Kidney (tissue), 14 donors: ENCODE results near the gene MITF. TPM values are rescaled to one million over a fixed set of nuclear protein-coding genes. Genes with fewer than 3 reads are reported as not detected.

Source experiments
- DNase-seq, 5 donors: peaks; one replicate each; pipeline ENCODE4 v3.0.0-alpha.2; 2013 to 2020
- FAIRE-seq: peaks from 2 replicates; lab custom pipeline; 2012; peaks lifted over from hg19 to GRCh38; lab: Jason Lieb, UNC
- H3K27ac ChIP-seq, 2 donors: one replicate each; pipeline ENCODE4 v1.7.0; 2013; ENCODE audit warnings: low read depth in 2 of 2, low read length in 2 of 2, inconsistent platforms in 1 of 2
- H3K27me3 ChIP-seq: one replicate; pipeline ENCODE4 v1.7.1; 2013; ENCODE audit warnings: low read length, inconsistent platforms; ENCODE audit not compliant: control insufficient read depth, insufficient read depth
- H3K36me3 ChIP-seq, 3 donors: one replicate each; pipeline versions ENCODE4 v1.7.0 to v1.7.1; 2013; ENCODE audit warnings: low read length in 3 of 3, control low read depth in 1 of 3, inconsistent platforms in 1 of 3; ENCODE audit not compliant: insufficient read depth in 3 of 3, control insufficient read depth in 2 of 3
- H3K4me1 ChIP-seq, 3 donors: one replicate each; pipeline versions ENCODE4 v1.7.0 to v1.7.1; 2013; ENCODE audit warnings: low read length in 3 of 3, inconsistent platforms in 1 of 3, low read depth in 1 of 3; ENCODE audit not compliant: control insufficient read depth in 2 of 3, insufficient read depth in 2 of 3
- H3K4me3 ChIP-seq, 3 donors: one replicate each; pipeline versions ENCODE4 v1.7.0 to v1.8.1; 2013; ENCODE audit warnings: low read length in 3 of 3, control low read depth in 1 of 3, inconsistent platforms in 1 of 3
- H3K9ac ChIP-seq, 3 donors: one replicate each; pipeline versions ENCODE4 v1.7.0 to v1.7.1; 2013; ENCODE audit warnings: low read length in 3 of 3, control low read depth in 1 of 3, inconsistent platforms in 1 of 3
- H3K9me3 ChIP-seq, 3 donors: one replicate each; pipeline versions ENCODE4 v1.7.0 to v1.7.1; 2013; ENCODE audit warnings: low read length in 3 of 3, control low read depth in 1 of 3, inconsistent platforms in 1 of 3; ENCODE audit not compliant: control insufficient read depth in 2 of 3, insufficient read depth in 1 of 3
- CTCF ChIP-seq: IDR thresholded peaks from 3 replicates; pipeline ENCODE4 v1.5.1; 2012; ENCODE audit warnings: mild to moderate bottlenecking, moderate library complexity, borderline replicate concordance; ENCODE audit not compliant: insufficient read depth; ENCODE audit errors: extremely low read depth
- intact Hi-C: fragments of 100-400 bp; cut with DNase I; formaldehyde crosslinking; loops from one replicate; pipeline ENCODE4 v1.11.1; 2022
- polyA plus RNA-seq: library from polyadenylated mRNA; stranded (reverse); fragments of 350-450 nt; fragmentation: Illumina TruSeq; extraction: RNeasy Lipid Tissue Mini Kit (QIAGEN cat#74804); gene quantifications from one replicate; pipeline ENCODE4 v1.2.3, GENCODE V29; 2014; ENCODE audit warnings: low read depth, low replicate concordance; ENCODE audit not compliant: insufficient read depth
- total RNA-seq: library from RNA; stranded (reverse); fragmentation: NEBNext Ultra II Directional; extraction: Animal tissue kit (Norgen Biotek cat#: 25700); gene quantifications from one replicate; pipeline ENCODE4 v1.2.1, GENCODE V29; 2021
- donor health status: control.
- donor health status: control.
- donor health status: control.
- donor health status: control.
- donor health status: control.
- donor health status: DM: yes; HTN: yes; CAD: no.
- donor health status: Normal renal cell carcinoma (clear cell type).

Gene MITF
- total and polyA plus RNA-seq, 2 donors from 2014 or later: 14.1 to 52.6 TPM

DNA sequence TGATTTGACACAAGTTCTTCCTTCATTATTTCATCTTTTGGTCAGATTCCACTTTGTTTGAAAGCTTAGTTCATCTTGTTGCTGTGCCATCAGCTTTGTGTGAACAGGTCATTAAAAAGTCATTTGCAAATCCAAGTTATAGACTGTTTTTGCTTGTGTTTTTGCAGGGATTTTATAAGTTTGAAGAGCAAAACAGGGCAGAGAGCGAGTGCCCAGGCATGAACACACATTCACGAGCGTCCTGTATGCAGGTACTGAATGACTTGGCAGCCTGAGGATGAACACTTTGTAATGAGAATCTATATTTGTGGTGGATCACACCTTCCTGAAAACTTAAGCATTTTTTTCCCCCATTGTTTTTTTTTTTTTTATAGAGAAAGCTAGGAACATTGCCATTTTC lies 199.7 kb downstream of the MITF start:
- no peak overlapping the region for H3K9ac ChIP-seq
- H3K9me3 ChIP-seq: no peaks in the 10 kb centered on the region
- TF ChIP-seq CTCF: no peak
- no peaks in the 10 kb centered on the region for H3K27me3 ChIP-seq
- FAIRE-seq (no peak), DNase-seq (no peak)
- intact Hi-C loops: no loop called here
- H3K4me1 ChIP-seq: peaks cover 0 to 6% (median 0%) of the 10 kb centered on the region in 3 donors
- no peak overlapping the region for H3K27ac ChIP-seq
- peaks cover 0 to 14% (median 5%) of the 10 kb centered on the region in 3 donors for H3K36me3 ChIP-seq
- no peak overlapping the region for H3K4me3 ChIP-seq

GRCh38 chr3:69941037-69941436 lies 201.8 kb downstream of the MITF start:
- Histone ChIP-seq H3K9ac (no peak overlapping the region), H3K4me3 (no peak overlapping the region), H3K9me3 (no peaks in the 10 kb centered on the region), H3K36me3 (peaks cover 0 to 18% (median 5%) of the 10 kb centered on the region in 3 donors), H3K4me1 (peaks cover 0 to 6% (median 0%) of the 10 kb centered on the region in 3 donors), H3K27ac (no peak overlapping the region), H3K27me3 (no peaks in the 10 kb centered on the region)
- TF ChIP-seq CTCF: no peak
- DNase-seq: no peak
- no peak for FAIRE-seq
- intact Hi-C loops: no loop called here

- Histone ChIP-seq H3K4me1 (peaks cover 0 to 6% (median 0%) of the 10 kb centered on the region in 3 donors), H3K4me3 (no peak overlapping the region), H3K9me3 (no peaks in the 10 kb centered on the region), H3K27ac (no peak overlapping the region), H3K27me3 (no peaks in the 10 kb centered on the region), H3K36me3 (peaks cover 0 to 18% (median 5%) of the 10 kb centered on the region in 3 donors), H3K9ac (no peak overlapping the region)
- FAIRE-seq (no peak), DNase-seq (no peak)
- no peak for TF ChIP-seq CTCF
- intact Hi-C loops: no loop called here
Observed at GRCh38 chr3:69941439-69942176, 202.3 kb downstream of the MITF start.
